Measurements from ENCODE around the gene ELOVL3. TPM values are rescaled to one million over a fixed set of nuclear protein-coding genes. Genes with fewer than 3 reads are reported as not detected.

The ELOVL3 gene
- polyA plus RNA-seq, 2 donors = 0.02 TPM; not detected in 1

GRCh38 chr10:102266670-102267069 is 40.6 kb downstream of the ELOVL3 start:
- H3K9me3 ChIP-seq (ENCODE audit: control insufficient read depth in 2 of 2, insufficient read depth in 1 of 2, low read depth in 1 of 2, low read length in 1 of 2) = no peaks in the 10 kb centered on the region
- WGBS, 2 donors = 84 to 91% methylated on average over 3 of the region's 3 CpGs
- H3K27me3 ChIP-seq (ENCODE audit: control insufficient read depth in 1 of 2, insufficient read depth in 2 of 2, low read length in 2 of 2) = no peaks in the 10 kb centered on the region
- peaks cover 0 to 5% of the 10 kb centered on the region in 2 donors for H3K4me1 ChIP-seq (ENCODE audit: control insufficient read depth in 2 of 2, insufficient read depth in 2 of 2, low read length in 1 of 2)
- peaks cover 0 to 3% of the 10 kb centered on the region in 2 donors for H3K36me3 ChIP-seq (ENCODE audit: control insufficient read depth in 2 of 2, insufficient read depth in 2 of 2, low read length in 1 of 2)
- no peak overlapping the region for H3K27ac ChIP-seq (ENCODE audit: low read depth in 2 of 2, low read length in 1 of 2)
- no peak overlapping the region for H3K4me3 ChIP-seq (ENCODE audit: low read depth in 1 of 2, low read length in 2 of 2)

GRCh38 chr10:102267748-102268147 is 41.6 kb downstream of the ELOVL3 start:
- H3K4me1 ChIP-seq (ENCODE audit: control insufficient read depth in 2 of 2, insufficient read depth in 2 of 2, low read length in 1 of 2) = peaks cover 0 to 5% of the 10 kb centered on the region in 2 donors
- no peaks in the 10 kb centered on the region for H3K36me3 ChIP-seq (ENCODE audit: control insufficient read depth in 2 of 2, insufficient read depth in 2 of 2, low read length in 1 of 2)
- H3K4me3 ChIP-seq (ENCODE audit: low read depth in 1 of 2, low read length in 2 of 2) = no peak overlapping the region
- H3K27ac ChIP-seq (ENCODE audit: low read depth in 2 of 2, low read length in 1 of 2) = no peak overlapping the region
- no peaks in the 10 kb centered on the region for H3K9me3 ChIP-seq (ENCODE audit: control insufficient read depth in 2 of 2, insufficient read depth in 1 of 2, low read depth in 1 of 2, low read length in 1 of 2)
- no peaks in the 10 kb centered on the region for H3K27me3 ChIP-seq (ENCODE audit: control insufficient read depth in 1 of 2, insufficient read depth in 2 of 2, low read length in 2 of 2)

DNA sequence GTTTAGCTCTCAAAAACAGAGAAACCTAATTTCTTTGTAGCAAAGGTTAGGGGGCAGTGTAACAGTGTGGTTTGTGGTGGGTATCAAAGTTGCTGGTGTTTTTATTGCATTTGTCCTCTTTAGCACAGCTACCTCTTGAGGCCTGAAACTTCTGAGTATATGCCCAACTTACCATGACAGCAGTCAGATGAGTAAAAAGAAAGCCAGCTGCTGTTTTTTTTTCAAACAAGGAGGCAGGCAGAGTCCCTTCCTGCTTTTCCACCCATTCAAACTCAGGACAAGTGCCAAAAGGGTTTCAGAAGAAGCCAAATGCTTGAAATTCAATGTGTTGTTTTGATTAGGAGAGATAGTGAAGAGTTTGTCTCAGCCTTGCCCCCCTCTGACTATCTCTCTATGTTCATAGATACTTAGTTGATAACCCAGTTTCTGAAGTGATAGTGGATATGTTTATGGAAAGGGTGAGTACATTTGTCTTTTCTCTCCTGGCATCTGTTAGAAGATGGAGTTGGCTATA is 42.3 kb downstream of the ELOVL3 start:
- H3K9me3 ChIP-seq (ENCODE audit: control insufficient read depth in 2 of 2, insufficient read depth in 1 of 2, low read depth in 1 of 2, low read length in 1 of 2) = no peaks in the 10 kb centered on the region
- H3K4me1 ChIP-seq (ENCODE audit: control insufficient read depth in 2 of 2, insufficient read depth in 2 of 2, low read length in 1 of 2) = peaks cover 0 to 5% of the 10 kb centered on the region in 2 donors
- H3K36me3 ChIP-seq (ENCODE audit: control insufficient read depth in 2 of 2, insufficient read depth in 2 of 2, low read length in 1 of 2) = no peaks in the 10 kb centered on the region
- H3K27ac ChIP-seq (ENCODE audit: low read depth in 2 of 2, low read length in 1 of 2) = no peak overlapping the region
- H3K4me3 ChIP-seq (ENCODE audit: low read depth in 1 of 2, low read length in 2 of 2) = no peak overlapping the region
- H3K27me3 ChIP-seq (ENCODE audit: control insufficient read depth in 1 of 2, insufficient read depth in 2 of 2, low read length in 2 of 2) = no peaks in the 10 kb centered on the region

GRCh38 chr10:102269017-102269416 is 42.9 kb downstream of the ELOVL3 start:
- Histone ChIP-seq H3K27me3 (ENCODE audit: control insufficient read depth in 1 of 2, insufficient read depth in 2 of 2, low read length in 2 of 2) (no peaks in the 10 kb centered on the region), H3K27ac (ENCODE audit: low read depth in 2 of 2, low read length in 1 of 2) (peak overlapping the region in 1 of 2 donors; percentile 21), H3K4me1 (ENCODE audit: control insufficient read depth in 2 of 2, insufficient read depth in 2 of 2, low read length in 1 of 2) (peaks cover 0 to 5% of the 10 kb centered on the region in 2 donors), H3K4me3 (ENCODE audit: low read depth in 1 of 2, low read length in 2 of 2) (no peak overlapping the region), H3K9me3 (ENCODE audit: control insufficient read depth in 2 of 2, insufficient read depth in 1 of 2, low read depth in 1 of 2, low read length in 1 of 2) (no peaks in the 10 kb centered on the region), H3K36me3 (ENCODE audit: control insufficient read depth in 2 of 2, insufficient read depth in 2 of 2, low read length in 1 of 2) (no peaks in the 10 kb centered on the region)
- WGBS, 2 donors = 55 to 61% methylated on average over 3 of the region's 3 CpGs

DNA sequence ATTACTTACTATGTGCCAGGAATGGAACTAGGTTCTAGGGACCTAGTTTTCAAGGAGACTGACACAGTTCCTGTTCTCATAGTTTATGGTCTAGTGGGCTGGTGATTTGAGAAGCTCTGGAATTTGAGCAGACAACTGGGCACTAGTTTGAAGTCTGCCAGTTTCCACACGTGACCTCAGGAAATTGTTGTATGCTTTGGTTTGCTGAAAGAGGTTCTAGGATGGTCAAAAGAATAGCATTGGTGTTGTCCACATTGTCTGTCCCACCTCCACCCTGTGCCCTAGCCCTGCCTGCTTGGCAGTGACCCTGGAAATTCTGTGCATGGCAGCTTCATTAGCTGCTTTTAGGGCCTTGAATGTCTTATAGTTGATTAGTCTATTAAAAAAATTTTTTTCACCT is 48.0 kb downstream of the ELOVL3 start:
- Histone ChIP-seq H3K9me3 (ENCODE audit: control insufficient read depth in 2 of 2, insufficient read depth in 1 of 2, low read depth in 1 of 2, low read length in 1 of 2) (no peaks in the 10 kb centered on the region), H3K27ac (ENCODE audit: low read depth in 2 of 2, low read length in 1 of 2) (no peak overlapping the region), H3K27me3 (ENCODE audit: control insufficient read depth in 1 of 2, insufficient read depth in 2 of 2, low read length in 2 of 2) (no peaks in the 10 kb centered on the region), H3K4me3 (ENCODE audit: low read depth in 1 of 2, low read length in 2 of 2) (no peak overlapping the region), H3K36me3 (ENCODE audit: control insufficient read depth in 2 of 2, insufficient read depth in 2 of 2, low read length in 1 of 2) (no peaks in the 10 kb centered on the region), H3K4me1 (ENCODE audit: control insufficient read depth in 2 of 2, insufficient read depth in 2 of 2, low read length in 1 of 2) (peaks cover 0 to 3% of the 10 kb centered on the region in 2 donors)
- WGBS, 2 donors = 73 to 81% methylated on average over 1 of the region's 1 CpG

DNA sequence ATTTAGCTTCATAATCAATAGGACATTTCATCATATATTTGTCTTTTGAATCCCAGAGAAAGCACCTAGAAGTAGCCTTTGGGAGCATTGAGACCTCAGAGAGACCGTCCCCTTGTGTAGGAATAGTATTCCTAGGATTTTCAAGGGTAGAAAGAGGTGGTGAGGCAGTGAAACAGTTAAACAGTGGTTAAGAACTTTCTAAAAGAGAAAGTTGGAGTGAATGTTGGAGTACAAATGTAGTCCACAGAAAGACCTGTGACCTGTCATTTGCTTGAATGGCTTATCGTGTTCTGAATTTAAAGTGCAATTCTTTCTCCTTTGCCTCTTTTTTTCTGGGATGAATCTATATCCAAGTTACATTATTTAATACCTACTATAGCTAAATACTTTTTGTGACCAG is 49.2 kb downstream of the ELOVL3 start:
- H3K27ac ChIP-seq (ENCODE audit: low read depth in 2 of 2, low read length in 1 of 2) = no peak overlapping the region
- no peaks in the 10 kb centered on the region for H3K9me3 ChIP-seq (ENCODE audit: control insufficient read depth in 2 of 2, insufficient read depth in 1 of 2, low read depth in 1 of 2, low read length in 1 of 2)
- no peaks in the 10 kb centered on the region for H3K36me3 ChIP-seq (ENCODE audit: control insufficient read depth in 2 of 2, insufficient read depth in 2 of 2, low read length in 1 of 2)
- WGBS, 2 donors = 92% methylated on average over 2 of the region's 2 CpGs
- H3K4me3 ChIP-seq (ENCODE audit: low read depth in 1 of 2, low read length in 2 of 2) = no peak overlapping the region
- H3K4me1 ChIP-seq (ENCODE audit: control insufficient read depth in 2 of 2, insufficient read depth in 2 of 2, low read length in 1 of 2) = no peaks in the 10 kb centered on the region
- H3K27me3 ChIP-seq (ENCODE audit: control insufficient read depth in 1 of 2, insufficient read depth in 2 of 2, low read length in 2 of 2) = no peaks in the 10 kb centered on the region

DNA sequence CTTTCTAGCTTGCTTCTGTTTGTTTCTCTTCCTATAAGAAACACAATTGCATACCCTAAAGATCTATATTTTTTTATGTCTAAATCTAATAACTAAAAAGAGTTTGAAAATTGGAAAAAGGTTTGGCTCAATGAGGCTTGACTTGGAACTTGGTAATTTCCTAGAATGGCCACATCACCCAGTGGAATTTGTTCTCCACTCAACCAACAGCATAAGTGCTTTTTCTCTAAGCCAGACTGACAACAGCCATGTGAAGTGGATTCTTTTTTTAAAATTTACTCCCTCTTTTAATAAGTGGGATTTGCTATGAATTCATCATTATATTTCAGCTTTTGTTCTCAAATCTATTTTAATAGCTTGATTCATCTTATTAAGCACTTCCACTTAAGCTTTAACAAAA is 53.0 kb downstream of the ELOVL3 start:
- H3K27me3 ChIP-seq (ENCODE audit: control insufficient read depth in 1 of 2, insufficient read depth in 2 of 2, low read length in 2 of 2) = no peaks in the 10 kb centered on the region
- H3K9me3 ChIP-seq (ENCODE audit: control insufficient read depth in 2 of 2, insufficient read depth in 1 of 2, low read depth in 1 of 2, low read length in 1 of 2) = no peaks in the 10 kb centered on the region
- no peak overlapping the region for H3K27ac ChIP-seq (ENCODE audit: low read depth in 2 of 2, low read length in 1 of 2)
- H3K4me1 ChIP-seq (ENCODE audit: control insufficient read depth in 2 of 2, insufficient read depth in 2 of 2, low read length in 1 of 2) = no peaks in the 10 kb centered on the region
- no peaks in the 10 kb centered on the region for H3K36me3 ChIP-seq (ENCODE audit: control insufficient read depth in 2 of 2, insufficient read depth in 2 of 2, low read length in 1 of 2)
- H3K4me3 ChIP-seq (ENCODE audit: low read depth in 1 of 2, low read length in 2 of 2) = no peak overlapping the region

Other genes starting within 250 kb of the ELOVL3 start
- gene ARMH3, start 170.1 kb upstream of the ELOVL3 start, polyA plus RNA-seq = 10 to 100 TPM; 13.1 to 16.3 TPM
- 10 to 100 TPM in 1 of 2 donors, 1 to 10 TPM in 1; 9.4 to 12.5 TPM for gene HPS6, start 160.9 kb upstream of the ELOVL3 start, polyA plus RNA-seq
- gene LDB1, start 105.9 kb upstream of the ELOVL3 start, polyA plus RNA-seq = 10 to 100 TPM; 29.8 to 36.5 TPM
- 10 to 100 TPM; 23.4 TPM for gene PPRC1, start 93.3 kb upstream of the ELOVL3 start, polyA plus RNA-seq
- 10 to 100 TPM; 25.4 to 46.5 TPM for gene NOLC1, start 73.9 kb upstream of the ELOVL3 start, polyA plus RNA-seq
- not detected for gene PITX3, start 15.2 kb downstream of the ELOVL3 start, polyA plus RNA-seq
- gene GBF1, start 19.2 kb downstream of the ELOVL3 start, polyA plus RNA-seq = 10 to 100 TPM; 11.4 to 11.7 TPM
- gene NFKB2, start 169.4 kb downstream of the ELOVL3 start, polyA plus RNA-seq = 10 to 100 TPM; 11.4 to 22.6 TPM
- 1 to 10 TPM; 1.1 to 2.1 TPM for gene PSD, start 192.5 kb downstream of the ELOVL3 start, polyA plus RNA-seq
- 10 to 100 TPM in 1 of 2 donors, 1 to 10 TPM in 1; 6.3 to 15.2 TPM for gene FBXL15, start 194.5 kb downstream of the ELOVL3 start, polyA plus RNA-seq
- 10 to 100 TPM; 16.3 to 30.3 TPM for gene CUEDC2, start 206.3 kb downstream of the ELOVL3 start, polyA plus RNA-seq
- gene C10orf95, start 225.2 kb downstream of the ELOVL3 start, polyA plus RNA-seq = under 1 TPM; 0.37 to 0.65 TPM

Data from esophagus (tissue), 2 donors.